HG02763 (cell line): Measurements from ENCODE around the gene TAF4.
"Not testable (repeated sequence)": the region's sequence is repeated elsewhere in the genome, so short reads cannot be mapped to it uniquely, and the experiment has no call there.

ENCODE experiments used
- ATAC-seq: cut with Tn5 transposase; IDR thresholded peaks from one replicate; pipeline ENCODE4 v1.9.1; 2021; ENCODE audit warnings: mild to moderate bottlenecking, moderate library complexity; ENCODE audit not compliant: unreplicated experiment

The TAF4 gene

DNA sequence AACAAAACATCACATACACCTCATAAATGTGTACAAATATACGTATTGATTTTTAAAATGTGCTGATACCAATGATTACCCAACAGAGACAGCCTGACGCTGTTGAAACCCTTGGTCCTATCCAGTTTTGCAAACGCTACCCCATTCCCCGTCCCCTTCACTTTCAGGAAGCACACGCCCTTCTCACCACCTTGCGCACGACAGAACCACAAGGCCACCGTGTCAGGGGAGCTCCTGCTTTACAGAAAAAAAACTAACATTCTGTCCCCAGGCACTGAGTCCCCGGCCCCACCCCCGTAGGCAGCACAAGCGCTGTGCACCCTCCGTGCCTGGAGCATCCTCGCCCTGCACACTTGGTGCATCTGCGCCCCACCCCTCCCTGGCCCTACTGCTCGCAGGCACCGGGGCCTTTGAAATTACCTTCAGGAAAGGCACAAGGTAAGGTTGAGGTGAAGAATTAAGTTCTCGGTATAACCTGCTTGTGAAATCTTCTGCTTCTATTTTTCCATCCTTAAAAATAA, 58.5 kb downstream of the TAF4 start:
- no peak for ATAC-seq

DNA sequence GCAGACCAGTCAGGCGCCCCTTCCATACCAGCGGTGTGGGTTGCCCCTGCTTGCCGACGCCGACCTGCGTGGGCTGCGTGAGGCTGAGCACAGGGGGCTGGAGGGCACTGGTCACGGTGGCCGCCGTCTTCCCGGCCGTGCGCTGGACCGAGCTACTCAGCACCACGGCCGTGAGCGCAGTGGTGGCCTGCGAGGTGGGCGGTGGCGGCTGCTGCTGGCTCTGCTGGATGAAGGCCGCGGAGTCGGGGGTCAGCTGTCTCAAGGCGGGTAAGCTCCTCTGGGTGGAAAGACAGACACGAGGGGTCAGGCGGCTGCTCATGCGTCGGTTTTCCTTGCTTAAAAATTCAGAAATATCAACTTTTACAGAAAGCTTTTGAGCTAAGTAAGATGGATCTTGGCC, 59.2 kb downstream of the TAF4 start:
- no peak for ATAC-seq

- ATAC-seq: no peak
Measured at GRCh38 chr20:62004614-62005013, 61.1 kb downstream of the TAF4 start.

DNA sequence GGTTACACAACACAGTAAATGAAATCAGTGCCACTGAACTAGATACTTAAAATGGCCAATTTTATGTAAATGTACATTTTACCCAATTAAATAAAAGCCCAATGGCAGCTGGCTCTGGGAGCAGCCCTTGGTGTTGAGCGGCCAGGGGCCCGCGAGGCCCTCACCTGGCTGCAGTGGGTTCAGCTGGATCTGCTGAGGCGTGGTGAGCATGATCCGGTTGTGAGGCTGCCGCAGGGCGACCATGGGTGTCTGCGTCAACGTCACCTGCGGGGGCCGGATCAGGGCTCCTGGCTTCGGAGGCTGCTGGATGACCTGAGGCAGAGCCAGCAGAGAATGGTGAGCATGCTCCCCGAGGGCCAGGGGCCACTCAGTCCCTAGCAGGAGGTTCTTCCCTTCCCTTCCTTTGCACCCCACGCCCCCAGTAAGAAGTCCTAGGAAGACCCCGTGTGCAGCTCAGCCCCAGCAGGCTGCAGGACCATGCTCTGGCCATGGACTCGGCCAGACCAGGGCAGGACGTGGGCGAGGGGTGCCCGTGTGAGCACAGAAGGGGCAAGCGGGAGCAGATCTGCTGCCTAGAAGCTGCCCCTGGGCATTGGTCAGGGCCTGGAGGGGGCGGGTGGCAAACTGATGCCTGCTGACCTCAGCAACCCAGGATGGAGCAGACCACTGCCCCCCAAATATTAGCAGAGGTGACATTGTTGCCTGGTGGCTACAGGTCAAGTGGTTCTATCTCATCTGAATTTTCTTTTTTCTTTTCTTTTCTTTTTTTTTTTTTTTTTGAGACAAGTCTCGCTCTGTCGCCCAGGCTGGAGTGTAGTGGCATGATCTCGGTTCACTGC, 61.9 kb downstream of the TAF4 start:
- ATAC-seq: no peak

GRCh38 chr20:62002882-62003480, 62.7 kb downstream of the TAF4 start:
- ATAC-seq: no peak

- no peak for ATAC-seq
Measured at GRCh38 chr20:62001178-62001715, 64.4 kb downstream of the TAF4 start.

GRCh38 chr20:61998343-61999121, 67.1 kb downstream of the TAF4 start:
- ATAC-seq: no peak

DNA sequence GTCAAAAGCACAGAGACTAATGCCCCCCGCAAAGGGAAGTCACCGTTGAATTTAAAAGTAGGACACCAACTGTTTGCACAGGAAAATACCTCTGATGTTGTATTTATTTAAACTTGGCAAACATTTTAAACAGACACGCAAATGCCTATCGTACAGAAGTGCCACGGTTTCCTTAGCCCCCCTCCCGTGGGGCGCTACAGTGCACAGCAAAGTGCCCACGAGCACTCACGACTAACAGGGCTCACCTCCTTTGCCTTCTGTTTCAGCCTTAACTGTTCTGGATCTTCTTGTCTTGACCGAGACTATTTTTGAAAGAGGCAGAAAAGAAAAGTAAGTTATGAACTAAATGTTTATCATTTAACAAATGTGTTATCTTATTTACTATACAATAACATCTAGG, 67.8 kb downstream of the TAF4 start:
- no peak for ATAC-seq

GRCh38 chr20:61997372-61997771, 68.3 kb downstream of the TAF4 start:
- ATAC-seq: no peak

DNA sequence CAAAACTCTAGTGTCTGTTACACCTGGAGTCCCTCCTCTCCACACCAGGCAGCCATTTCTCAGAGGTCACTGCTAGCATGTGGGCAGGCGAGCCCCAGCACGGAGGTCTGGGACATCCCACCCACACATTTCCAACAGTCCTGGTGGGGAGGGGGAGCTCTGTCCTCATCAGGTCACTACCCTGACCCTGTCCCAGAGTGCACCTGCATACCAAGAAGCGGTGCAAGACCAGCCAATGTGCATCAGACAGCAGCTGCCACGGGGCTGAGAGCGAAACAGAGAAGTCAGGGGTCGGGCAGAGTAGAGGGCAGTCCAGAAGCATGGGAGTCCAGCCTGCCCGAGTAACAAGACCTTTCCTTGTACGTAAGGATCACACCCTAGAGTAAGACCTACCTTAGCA, 71.1 kb downstream of the TAF4 start:
- no peak for ATAC-seq

- ATAC-seq: no peak
Measured at GRCh38 chr20:61993058-61993457, 72.6 kb downstream of the TAF4 start.

DNA sequence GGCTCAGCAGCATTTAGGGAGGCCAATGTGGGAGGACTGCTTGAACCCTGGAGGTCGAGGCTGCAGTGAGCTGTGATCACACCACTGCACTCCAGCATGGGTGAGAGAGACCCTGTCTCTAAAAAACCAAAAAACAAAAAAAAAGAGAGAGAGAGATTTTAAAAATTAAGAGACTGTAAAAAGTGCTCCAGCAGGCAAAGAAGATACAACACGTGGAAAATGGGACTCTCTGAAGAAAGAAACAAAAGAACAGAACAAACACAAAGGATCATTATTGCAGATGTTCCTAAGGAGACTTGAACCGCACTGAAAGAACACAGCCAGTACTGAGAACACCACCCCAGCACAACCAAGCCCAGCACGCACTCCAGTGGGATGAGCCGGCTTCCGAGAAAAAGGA, 74.2 kb downstream of the TAF4 start:
- no peak for ATAC-seq

DNA sequence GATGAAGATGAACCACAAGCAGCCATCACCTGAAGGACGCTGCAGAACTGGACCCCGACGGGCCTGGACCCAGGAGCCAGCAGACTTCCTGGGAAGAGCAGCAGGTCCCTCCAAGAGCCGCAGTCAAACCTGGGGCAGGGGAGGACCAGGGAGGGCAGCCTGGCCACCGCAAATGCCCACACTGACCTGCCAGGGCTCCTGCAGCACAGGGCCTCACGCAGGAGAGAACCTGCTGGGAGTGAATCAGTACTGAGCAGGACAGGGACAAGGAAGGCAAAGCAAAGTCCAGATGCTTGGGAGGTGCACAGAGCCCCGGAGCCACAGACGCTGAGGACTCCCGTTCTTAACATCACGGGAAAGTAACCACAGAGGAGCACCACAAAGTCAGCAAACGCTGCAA, 75.2 kb downstream of the TAF4 start:
- no peak for ATAC-seq

DNA sequence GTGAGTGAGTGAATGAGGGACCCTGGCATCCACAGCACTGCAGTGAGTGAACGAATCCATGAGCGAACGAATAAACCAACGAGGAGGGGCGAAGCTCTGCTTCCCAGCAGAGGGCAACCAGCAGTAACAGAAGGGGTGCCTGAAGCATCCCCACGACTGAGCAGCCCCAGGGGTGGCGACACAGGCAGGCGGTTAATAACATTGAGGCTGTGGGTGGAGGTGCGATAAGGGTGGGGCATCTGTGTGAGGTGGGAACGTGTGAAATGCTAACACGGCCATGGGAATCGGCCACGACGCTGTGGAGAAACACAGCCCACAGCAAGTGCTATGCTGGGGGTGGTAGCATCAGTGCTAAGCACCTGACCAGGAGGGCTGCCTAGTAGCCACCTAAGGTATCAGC, 75.9 kb downstream of the TAF4 start:
- no peak for ATAC-seq

GRCh38 chr20:61988665-61989064, 77.0 kb downstream of the TAF4 start:
- ATAC-seq: no peak

GRCh38 chr20:61986762-61987321, 78.8 kb downstream of the TAF4 start:
- ATAC-seq: no peak

- ATAC-seq: no peak
Measured at GRCh38 chr20:61985096-61985495, 80.6 kb downstream of the TAF4 start.

DNA sequence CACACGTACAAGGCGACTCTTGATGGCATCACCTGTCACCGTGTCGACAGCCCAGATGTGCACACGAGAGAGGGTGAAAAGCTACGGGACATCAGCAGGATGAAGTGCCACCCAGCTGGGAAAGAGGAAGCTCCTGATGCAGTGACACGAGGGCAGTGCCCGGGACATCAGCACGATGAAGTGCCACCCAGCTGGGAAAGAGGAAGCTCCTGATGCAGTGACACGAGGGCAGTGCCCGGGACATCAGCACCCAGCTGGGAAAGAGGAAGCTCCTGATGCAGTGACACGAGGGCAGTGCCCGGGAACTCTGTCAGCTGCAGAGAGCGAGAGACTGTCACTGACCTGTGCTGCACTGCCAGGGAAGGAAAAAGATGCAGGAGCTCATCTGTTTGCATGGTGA, 81.2 kb downstream of the TAF4 start:
- not testable (repeated sequence) for ATAC-seq

- no peak for ATAC-seq
Measured at GRCh38 chr20:61983965-61984364, 81.7 kb downstream of the TAF4 start.

DNA sequence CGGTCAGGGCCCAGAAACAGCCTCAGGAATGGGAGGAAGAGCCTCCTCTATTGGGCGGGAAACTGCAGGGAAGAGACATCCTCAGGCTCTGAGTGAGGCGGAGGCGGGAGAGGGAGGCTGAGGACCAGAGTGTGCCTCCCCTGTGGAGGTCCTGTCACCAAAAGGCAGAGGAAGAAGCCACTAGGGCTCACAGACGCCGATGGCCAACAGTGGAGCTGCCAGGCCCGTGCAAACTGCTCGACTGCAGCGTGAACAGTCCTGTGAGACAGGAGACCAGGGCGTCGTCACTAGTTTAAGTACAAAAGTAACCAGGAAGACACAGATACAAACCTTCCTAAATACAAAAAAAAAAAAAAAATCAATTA, 82.7 kb downstream of the TAF4 start:
- no peak for ATAC-seq
